ENCODE measurements around the gene NPEPPS.

DNA sequence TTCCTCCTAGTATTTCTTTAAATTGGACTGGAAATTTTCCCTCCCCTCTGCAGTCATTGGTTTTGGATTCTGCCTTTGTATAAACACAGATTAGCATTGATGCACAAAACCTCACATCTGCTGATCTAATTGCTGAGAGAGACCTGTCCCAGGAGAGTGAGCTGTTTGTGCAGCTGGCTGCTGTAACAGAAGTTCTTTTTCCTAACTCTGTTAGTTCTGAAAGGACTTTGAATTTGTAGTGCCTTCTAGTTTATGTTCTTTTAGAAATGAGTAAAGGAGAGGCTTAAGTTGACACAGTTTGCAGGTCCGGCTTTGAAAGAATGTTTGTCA, 73.7 kb downstream of the NPEPPS start:
- TF ChIP-seq, protein P1, sequence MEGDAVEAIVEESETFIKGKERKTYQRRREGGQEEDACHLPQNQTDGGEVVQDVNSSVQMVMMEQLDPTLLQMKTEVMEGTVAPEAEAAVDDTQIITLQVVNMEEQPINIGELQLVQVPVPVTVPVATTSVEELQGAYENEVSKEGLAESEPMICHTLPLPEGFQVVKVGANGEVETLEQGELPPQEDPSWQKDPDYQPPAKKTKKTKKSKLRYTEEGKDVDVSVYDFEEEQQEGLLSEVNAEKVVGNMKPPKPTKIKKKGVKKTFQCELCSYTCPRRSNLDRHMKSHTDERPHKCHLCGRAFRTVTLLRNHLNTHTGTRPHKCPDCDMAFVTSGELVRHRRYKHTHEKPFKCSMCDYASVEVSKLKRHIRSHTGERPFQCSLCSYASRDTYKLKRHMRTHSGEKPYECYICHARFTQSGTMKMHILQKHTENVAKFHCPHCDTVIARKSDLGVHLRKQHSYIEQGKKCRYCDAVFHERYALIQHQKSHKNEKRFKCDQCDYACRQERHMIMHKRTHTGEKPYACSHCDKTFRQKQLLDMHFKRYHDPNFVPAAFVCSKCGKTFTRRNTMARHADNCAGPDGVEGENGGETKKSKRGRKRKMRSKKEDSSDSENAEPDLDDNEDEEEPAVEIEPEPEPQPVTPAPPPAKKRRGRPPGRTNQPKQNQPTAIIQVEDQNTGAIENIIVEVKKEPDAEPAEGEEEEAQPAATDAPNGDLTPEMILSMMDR (IDR thresholded peaks at IDR 0.05) = no peak
- no peak for TF ChIP-seq POLR2A (IDR thresholded peaks at IDR 0.05)
